Lower leg skin (tissue), 3 donors: ENCODE data around the gene SLC44A4.

Experiments
- POLR2A ChIP-seq, 2 donors: fragments of 450-650 bp; IDR thresholded peaks; one replicate each; pipeline ENCODE4 v1.6.1; 2016 to 2017; ENCODE audit warnings: antibody characterized with exemption in 2 of 2, mild to moderate bottlenecking in 1 of 2, moderate library complexity in 1 of 2
- TF ChIP-seq, protein P1 (sequence below), 3 donors: fragments of 450-650 bp; IDR thresholded peaks; one replicate each; pipeline ENCODE4 v1.5.1; 2016; ENCODE audit warnings: antibody characterized with exemption in 3 of 3, mild to moderate bottlenecking in 3 of 3, moderate library complexity in 2 of 3

DNA sequence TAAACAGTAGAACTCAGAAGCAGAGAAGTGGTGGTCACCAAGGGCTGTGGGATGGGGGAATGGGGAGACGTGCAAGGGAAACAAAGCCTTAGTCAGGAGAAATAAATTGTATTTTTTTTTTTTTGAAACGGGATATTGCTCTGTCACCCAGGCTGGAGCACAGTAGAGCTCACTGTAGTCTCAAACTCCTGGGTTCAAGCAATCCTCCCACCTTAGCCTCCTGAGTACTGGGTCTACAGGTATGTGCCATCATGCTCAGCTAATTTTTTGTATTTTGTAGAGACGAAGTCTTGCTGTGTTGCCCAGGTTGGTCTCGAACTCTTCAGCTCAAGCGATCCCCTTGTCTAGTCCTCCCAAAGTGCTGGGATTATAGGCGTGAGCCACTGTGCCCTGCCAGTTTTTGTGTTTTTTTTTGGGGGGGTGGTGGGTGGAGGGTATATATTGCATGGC is 47.9 kb downstream of the SLC44A4 start:
- TF ChIP-seq, protein P1, sequence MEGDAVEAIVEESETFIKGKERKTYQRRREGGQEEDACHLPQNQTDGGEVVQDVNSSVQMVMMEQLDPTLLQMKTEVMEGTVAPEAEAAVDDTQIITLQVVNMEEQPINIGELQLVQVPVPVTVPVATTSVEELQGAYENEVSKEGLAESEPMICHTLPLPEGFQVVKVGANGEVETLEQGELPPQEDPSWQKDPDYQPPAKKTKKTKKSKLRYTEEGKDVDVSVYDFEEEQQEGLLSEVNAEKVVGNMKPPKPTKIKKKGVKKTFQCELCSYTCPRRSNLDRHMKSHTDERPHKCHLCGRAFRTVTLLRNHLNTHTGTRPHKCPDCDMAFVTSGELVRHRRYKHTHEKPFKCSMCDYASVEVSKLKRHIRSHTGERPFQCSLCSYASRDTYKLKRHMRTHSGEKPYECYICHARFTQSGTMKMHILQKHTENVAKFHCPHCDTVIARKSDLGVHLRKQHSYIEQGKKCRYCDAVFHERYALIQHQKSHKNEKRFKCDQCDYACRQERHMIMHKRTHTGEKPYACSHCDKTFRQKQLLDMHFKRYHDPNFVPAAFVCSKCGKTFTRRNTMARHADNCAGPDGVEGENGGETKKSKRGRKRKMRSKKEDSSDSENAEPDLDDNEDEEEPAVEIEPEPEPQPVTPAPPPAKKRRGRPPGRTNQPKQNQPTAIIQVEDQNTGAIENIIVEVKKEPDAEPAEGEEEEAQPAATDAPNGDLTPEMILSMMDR (IDR thresholded peaks at IDR 0.05): no peak
- TF ChIP-seq POLR2A (IDR thresholded peaks at IDR 0.05): no peak
